Keratinocyte (primary cell): ENCODE measurements around the gene DMRT2. TPM values are rescaled to one million over a fixed set of nuclear protein-coding genes. Genes with fewer than 3 reads are reported as not detected.

Experiments
- DNase-seq: peaks from one replicate; pipeline ENCODE4 v3.0.0-alpha.2; 2011; ENCODE audit warnings: low read depth, missing footprints, low spot score
- FAIRE-seq: peaks from 2 replicates; lab custom pipeline; 2011; peaks lifted over from hg19 to GRCh38; lab: Jason Lieb, UNC
- H2AFZ ChIP-seq: 2 replicates; pipeline ENCODE4 v1.6.0; 2012; ENCODE audit warnings: low read length, control low read depth, inconsistent platforms; ENCODE audit not compliant: control insufficient read depth
- H3K27ac ChIP-seq: 2 replicates; pipeline ENCODE4 v1.5.1; 2011; ENCODE audit warnings: low read length; ENCODE audit not compliant: control insufficient read depth, insufficient read depth
- H3K27me3 ChIP-seq: 3 replicates; pipeline ENCODE4 v1.6.0; 2011; ENCODE audit warnings: low read length; ENCODE audit not compliant: control insufficient read depth, insufficient read depth; ENCODE audit errors: extremely low read depth
- H3K36me3 ChIP-seq, 2 experiments: 2 replicates in 1 of 2; 3 replicates in 1 of 2; pipeline ENCODE4 v1.5.1; 2011; ENCODE audit warnings: low read length in 2 of 2, mild to moderate bottlenecking in 1 of 2; ENCODE audit not compliant: control insufficient read depth in 2 of 2, insufficient read depth in 2 of 2; ENCODE audit errors: extremely low read depth in 1 of 2
- H3K4me1 ChIP-seq: 3 replicates; pipeline ENCODE4 v1.5.1; 2011; ENCODE audit warnings: low read length; ENCODE audit not compliant: control insufficient read depth, insufficient read depth; ENCODE audit errors: extremely low read depth
- H3K4me2 ChIP-seq: 3 replicates; pipeline ENCODE4 v1.6.0; 2011; ENCODE audit warnings: low read depth, low read length; ENCODE audit not compliant: control insufficient read depth, insufficient read depth; ENCODE audit errors: extremely low read depth
- H3K4me3 ChIP-seq, 3 experiments: fragments of 200-600 bp in 1 of 3; sonication (generic) in 1 of 3; 2 replicates in 2 of 3; 3 replicates in 1 of 3; pipeline ENCODE4 v1.5.1; 2011 to 2016; ENCODE audit warnings: low read length in 3 of 3, mild to moderate bottlenecking in 3 of 3, control low read depth in 2 of 3, inconsistent platforms in 1 of 3, low read depth in 1 of 3, mixed read lengths in 1 of 3, mixed run types in 1 of 3, moderate library complexity in 1 of 3; ENCODE audit not compliant: control insufficient read depth in 2 of 3, insufficient read depth in 2 of 3; ENCODE audit errors: extremely low read depth in 1 of 3
- H3K79me2 ChIP-seq: 2 replicates; pipeline ENCODE4 v1.6.0; 2012; ENCODE audit warnings: low read length; ENCODE audit not compliant: control insufficient read depth, insufficient read depth
- H3K9ac ChIP-seq: 3 replicates; pipeline ENCODE4 v1.6.0; 2011; ENCODE audit warnings: low read length; ENCODE audit not compliant: control insufficient read depth, insufficient read depth; ENCODE audit errors: extremely low read depth
- H3K9me1 ChIP-seq: 3 replicates; pipeline ENCODE4 v1.6.0; 2011; ENCODE audit warnings: low read length; ENCODE audit not compliant: control insufficient read depth, insufficient read depth; ENCODE audit errors: extremely low read depth
- H3K9me3 ChIP-seq: 2 replicates; pipeline ENCODE4 v1.5.1; 2012; ENCODE audit warnings: low read depth, low read length; ENCODE audit not compliant: control insufficient read depth
- H4K20me1 ChIP-seq: 3 replicates; pipeline ENCODE4 v1.6.0; 2011; ENCODE audit warnings: low read length; ENCODE audit not compliant: control insufficient read depth, insufficient read depth; ENCODE audit errors: extremely low read depth
- CTCF ChIP-seq, 3 experiments: IDR thresholded peaks in 1 of 3; conservative IDR thresholded peaks in 1 of 3; optimal IDR thresholded peaks in 1 of 3; 2 replicates in 2 of 3; 3 replicates in 1 of 3; pipeline versions ENCODE3 to v1.5.1; 2011; ENCODE audit warnings: low read length in 3 of 3, mild to moderate bottlenecking in 3 of 3, moderate library complexity in 2 of 3, control low read depth in 1 of 3, inconsistent platforms in 1 of 3; ENCODE audit not compliant: insufficient read depth in 2 of 3; ENCODE audit errors: extremely low read depth in 1 of 3
- EZH2 ChIP-seq: IDR thresholded peaks from one replicate; pipeline ENCODE4 v1.6.1; 2012; ENCODE audit warnings: inconsistent platforms, mild to moderate bottlenecking, low read length, moderate library complexity
- dilution Hi-C: fragments of 300-500 bp; cut with MboI; formaldehyde crosslinking; loops from one replicate; pipeline ENCODE4 v1.7.0; 2020; ENCODE audit warnings: low sequenced_read_pairs; ENCODE audit not compliant: extremely low pct_ligation_motif_present
- polyA plus RNA-seq, 5 experiments: library from polyadenylated mRNA; depleted of rRNA in 3 of 5; stranded (reverse) in 3 of 5; stranded (forward) in 1 of 5; unstranded in 1 of 5; fragments of >200 nt; gene quantifications; 1 replicate in 1 of 5; 2 replicates in 3 of 5; 3 replicates in 1 of 5; pipeline versions ENCODE4 v1.2.1 to v1.2.3, GENCODE V29; 2011 to 2012; ENCODE audit warnings: missing spikeins in 2 of 5, low read depth in 1 of 5, low replicate concordance in 1 of 5

Gene DMRT2
- polyA plus RNA-seq, 1 donor (not counting 4 experiments of a cell fraction or from before 2014, with no cell fraction given): not detected

- no peak for DNase-seq
- FAIRE-seq: no peak
- dilution Hi-C loops: no loop called here
- H3K4me2 ChIP-seq: no peak overlapping the region
- H2AFZ ChIP-seq: no peak overlapping the region
- H3K4me1 ChIP-seq: no peaks in the 10 kb centered on the region
- H3K9me1 ChIP-seq: no peaks in the 10 kb centered on the region
- TF ChIP-seq EZH2 (no peak), CTCF (optimal IDR thresholded peaks at IDR 0.05 in 1 of 3, IDR thresholded peaks at IDR 0.05 in 1 of 3, conservative IDR thresholded peaks at IDR 0.05 in 1 of 3; ENCODE audit: extremely low read depth in 1 of 3, insufficient read depth in 2 of 3, low read length in 3 of 3) (no peak)
- no peak overlapping the region for H3K9ac ChIP-seq
- no peaks in the 10 kb centered on the region for H3K36me3 ChIP-seq
- H3K27me3 ChIP-seq: no peaks in the 10 kb centered on the region
- H4K20me1 ChIP-seq: no peaks in the 10 kb centered on the region
- no peaks in the 10 kb centered on the region for H3K79me2 ChIP-seq
- H3K9me3 ChIP-seq: no peaks in the 10 kb centered on the region
- no peak overlapping the region for H3K27ac ChIP-seq
- no peak overlapping the region for H3K4me3 ChIP-seq
These were observed 46.2 kb downstream of the DMRT2 start for GRCh38 chr9:1096155-1096964.

- Histone ChIP-seq H3K36me3 (no peaks in the 10 kb centered on the region), H2AFZ (no peak overlapping the region), H3K9ac (no peak overlapping the region), H3K79me2 (no peaks in the 10 kb centered on the region), H3K4me1 (no peaks in the 10 kb centered on the region), H4K20me1 (no peaks in the 10 kb centered on the region), H3K9me1 (no peaks in the 10 kb centered on the region), H3K27me3 (no peaks in the 10 kb centered on the region), H3K27ac (no peak overlapping the region), H3K4me3 (no peak overlapping the region), H3K9me3 (no peaks in the 10 kb centered on the region), H3K4me2 (no peak overlapping the region)
- no peak for TF ChIP-seq EZH2
- TF ChIP-seq CTCF (optimal IDR thresholded peaks at IDR 0.05 in 1 of 3, IDR thresholded peaks at IDR 0.05 in 1 of 3, conservative IDR thresholded peaks at IDR 0.05 in 1 of 3; ENCODE audit: extremely low read depth in 1 of 3, insufficient read depth in 2 of 3, low read length in 3 of 3): no peak
- DNase-seq (no peak), FAIRE-seq (no peak)
- dilution Hi-C loops: no loop called here
These were observed 48.4 kb downstream of the DMRT2 start for GRCh38 chr9:1098551-1098950.
